Measurements from ENCODE around the gene COQ8B.
"Not testable (repeated sequence)": the region's sequence is repeated elsewhere in the genome, so short reads cannot be mapped to it uniquely, and the experiment has no call there.

The COQ8B gene

GRCh38 chr19:40742477-40742876 lies 25.8 kb upstream of the COQ8B start:
- DNase-seq (ENCODE audit: low read depth in 2 of 2) = no peak

- no peak for DNase-seq (ENCODE audit: low read depth in 2 of 2)
Measured at GRCh38 chr19:40741527-40742390, 25.1 kb upstream of the COQ8B start.

GRCh38 chr19:40740747-40741146 lies 24.1 kb upstream of the COQ8B start:
- no peak for DNase-seq (ENCODE audit: low read depth in 2 of 2)

- no peak for DNase-seq (ENCODE audit: low read depth in 2 of 2)
Measured at GRCh38 chr19:40739871-40740703, 23.4 kb upstream of the COQ8B start.

- DNase-seq (ENCODE audit: low read depth in 2 of 2) = no peak
Measured at GRCh38 chr19:40739030-40739839, 22.5 kb upstream of the COQ8B start.

- DNase-seq (ENCODE audit: low read depth in 2 of 2) = no peak
Measured at GRCh38 chr19:40737102-40737644, 20.5 kb upstream of the COQ8B start.

GRCh38 chr19:40736661-40737060 lies 20.0 kb upstream of the COQ8B start:
- DNase-seq (ENCODE audit: low read depth in 2 of 2) = no peak

- no peak for DNase-seq (ENCODE audit: low read depth in 2 of 2)
Measured at GRCh38 chr19:40735013-40735771, 18.5 kb upstream of the COQ8B start.

GRCh38 chr19:40733149-40733548 lies 16.5 kb upstream of the COQ8B start:
- DNase-seq (ENCODE audit: low read depth in 2 of 2) = no peak

- not testable (repeated sequence) for DNase-seq (ENCODE audit: low read depth in 2 of 2)
Measured at GRCh38 chr19:40732304-40732703, 15.6 kb upstream of the COQ8B start.

GRCh38 chr19:40730065-40730464 lies 13.4 kb upstream of the COQ8B start:
- DNase-seq (ENCODE audit: low read depth in 2 of 2) = not testable (repeated sequence)

GRCh38 chr19:40726279-40726678 lies 9.6 kb upstream of the COQ8B start:
- no peak for DNase-seq (ENCODE audit: low read depth in 2 of 2)

- no peak for DNase-seq (ENCODE audit: low read depth in 2 of 2)
Measured at GRCh38 chr19:40724855-40725254, 8.2 kb upstream of the COQ8B start.

- no peak for DNase-seq (ENCODE audit: low read depth in 2 of 2)
Measured at GRCh38 chr19:40724315-40724714, 7.6 kb upstream of the COQ8B start.

GRCh38 chr19:40723661-40724254 lies 7.1 kb upstream of the COQ8B start:
- DNase-seq (ENCODE audit: low read depth in 2 of 2) = no peak

- DNase-seq (ENCODE audit: low read depth in 2 of 2) = no peak
Measured at GRCh38 chr19:40721936-40722661, 5.4 kb upstream of the COQ8B start.

GRCh38 chr19:40721140-40721486 lies 4.4 kb upstream of the COQ8B start:
- no peak for DNase-seq (ENCODE audit: low read depth in 2 of 2)

GRCh38 chr19:40719414-40719894 lies 2.8 kb upstream of the COQ8B start:
- no peak for DNase-seq (ENCODE audit: low read depth in 2 of 2)

- DNase-seq (ENCODE audit: low read depth in 2 of 2) = no peak
Measured at GRCh38 chr19:40718774-40719391, 2.2 kb upstream of the COQ8B start.

All from stimulated activated CD4-positive, alpha-beta T cell treated with anti-CD3 and anti-CD28 coated beads, Interleukin-15, amount 100 ng/mL, for 48 hours (primary cell).